GM21737 (cell line): ENCODE results near the gene LAMA2.
"Not testable (repeated sequence)": the region's sequence is repeated elsewhere in the genome, so short reads cannot be mapped to it uniquely, and the experiment has no call there.

Source experiments
- ATAC-seq: cut with Tn5 transposase; IDR thresholded peaks from one replicate; pipeline ENCODE4 v1.9.1; 2021; ENCODE audit warnings: mild to moderate bottlenecking, moderate library complexity; ENCODE audit not compliant: unreplicated experiment

LAMA2 gene

GRCh38 chr6:129006724-129007514 is 124.0 kb downstream of the LAMA2 start:
- ATAC-seq, result no peak

- no peak for ATAC-seq
Measured at GRCh38 chr6:129007701-129008373, 124.9 kb downstream of the LAMA2 start.

GRCh38 chr6:129008591-129008990 is 125.7 kb downstream of the LAMA2 start:
- no peak for ATAC-seq

- ATAC-seq, result no peak
Measured at GRCh38 chr6:129009851-129010250, 126.9 kb downstream of the LAMA2 start.

GRCh38 chr6:129014302-129014701 is 131.4 kb downstream of the LAMA2 start:
- ATAC-seq, result no peak

- no peak for ATAC-seq
Measured at GRCh38 chr6:129015721-129016120, 132.8 kb downstream of the LAMA2 start.

GRCh38 chr6:129016844-129017243 is 133.9 kb downstream of the LAMA2 start:
- ATAC-seq, result no peak

- no peak for ATAC-seq
Measured at GRCh38 chr6:129022011-129022553, 139.1 kb downstream of the LAMA2 start.

GRCh38 chr6:129026601-129027000 is 143.7 kb downstream of the LAMA2 start:
- no peak for ATAC-seq

- ATAC-seq, result no peak
Measured at GRCh38 chr6:129029778-129030177, 146.8 kb downstream of the LAMA2 start.

- no peak for ATAC-seq
Measured at GRCh38 chr6:129030215-129030614, 147.3 kb downstream of the LAMA2 start.

- no peak for ATAC-seq
Measured at GRCh38 chr6:129031051-129031599, 148.2 kb downstream of the LAMA2 start.

GRCh38 chr6:129032602-129033001 is 149.7 kb downstream of the LAMA2 start:
- no peak for ATAC-seq

- ATAC-seq, result no peak
Measured at GRCh38 chr6:129033180-129033579, 150.2 kb downstream of the LAMA2 start.

GRCh38 chr6:129033581-129033980 is 150.6 kb downstream of the LAMA2 start:
- ATAC-seq, result no peak

- ATAC-seq, result no peak
Measured at GRCh38 chr6:129041563-129041962, 158.6 kb downstream of the LAMA2 start.

GRCh38 chr6:129046526-129046925 is 163.6 kb downstream of the LAMA2 start:
- no peak for ATAC-seq

GRCh38 chr6:129047834-129048233 is 164.9 kb downstream of the LAMA2 start:
- ATAC-seq, result no peak

GRCh38 chr6:129050086-129050485 is 167.1 kb downstream of the LAMA2 start:
- ATAC-seq, result no peak

GRCh38 chr6:129053143-129053542 is 170.2 kb downstream of the LAMA2 start:
- not testable (repeated sequence) for ATAC-seq

- ATAC-seq, result no peak
Measured at GRCh38 chr6:129055796-129056195, 172.9 kb downstream of the LAMA2 start.

- no peak for ATAC-seq
Measured at GRCh38 chr6:129059650-129060049, 176.7 kb downstream of the LAMA2 start.
